Pancreas (tissue), 10 donors: Measurements from ENCODE around the gene PER1. TPM values are rescaled to one million over a fixed set of nuclear protein-coding genes. Genes with fewer than 3 reads are reported as not detected.
A peak's percentile ranks its signal among the peaks of the same experiment; 100 is the strongest.

Experiments used
- ATAC-seq, 4 donors: fragments of 200-7000 bp; cut with Tn5 transposase; one replicate each; pipeline versions ENCODE4 v1.8.0 to v1.9.1; 2020; ENCODE audit warnings: mild to moderate bottlenecking in 4 of 4, moderate library complexity in 4 of 4
- DNase-seq, 6 donors: peaks; one replicate each; pipeline ENCODE4 v3.0.0-alpha.2; 2020
- FAIRE-seq: peaks from 2 replicates; lab custom pipeline; 2012; peaks lifted over from hg19 to GRCh38; lab: Jason Lieb, UNC
- H3K27ac ChIP-seq, 4 donors: fragments of 200-600 bp; sonication (generic); 1 replicate in 3 of 4; 2 replicates in 1 of 4; pipeline versions ENCODE4 v1.5.0 to v1.8.0; 2020
- H3K27me3 ChIP-seq, 4 donors: fragments of 200-600 bp; one replicate each; pipeline ENCODE4 v1.8.0; 2021
- H3K36me3 ChIP-seq, 3 donors: fragments of 200-600 bp; sonication (generic) in 1 of 3; one replicate each; pipeline versions ENCODE4 v1.5.0 to v1.8.0; 2020 to 2021
- H3K4me1 ChIP-seq, 3 donors: fragments of 200-600 bp; one replicate each; pipeline ENCODE4 v1.8.0; 2021
- H3K4me3 ChIP-seq, 4 donors: fragments of 200-600 bp; sonication (generic) in 2 of 4; one replicate each; pipeline versions ENCODE4 v1.5.0 to v1.8.0; 2020 to 2021
- H3K9me3 ChIP-seq, 4 donors: fragments of 200-600 bp; one replicate each; pipeline ENCODE4 v1.8.0; 2021
- CTCF ChIP-seq, 4 donors: fragments of 200-600 bp; sonication (generic) in 3 of 4; IDR thresholded peaks; one replicate each; pipeline versions ENCODE4 v1.5.0 to v1.8.0; 2021; ENCODE audit warnings: antibody characterized with exemption in 4 of 4
- WGBS, 2 donors: extraction: QIAGEN DNeasy Blood & Tissue Kit; methylation state at CpG; one replicate each; pipeline ENCODE4 v1.1.7; 2013; 5-methylcytosine and 5-hydroxymethylcytosine counted together
- intact Hi-C, 3 donors: fragments of 100-400 bp; cut with DNase I; formaldehyde crosslinking; loops; one replicate each; pipeline versions ENCODE4 v1.11.1 to v1.14.2; 2022
- polyA plus RNA-seq, 2 donors: library from polyadenylated mRNA; stranded (reverse); fragments of 200-250 nt; gene quantifications; one replicate each; pipeline ENCODE4 v1.2.3, GENCODE V29; 2013
- total RNA-seq, 6 donors: library from RNA; stranded (reverse); fragmentation: NEBNext Ultra II Directional in 4 of 6; extraction: Animal tissue kit (Norgen Biotek cat#: 25700) in 4 of 6; gene quantifications; one replicate each; pipeline versions ENCODE4 v1.2.1 to v1.2.4, GENCODE V29; 2021 to 2023
- donor health status: healthy with polysubstance abuse.
- donor health status: DM: no; HTN: no; CAD: no; lungs with moderate emphysema.
- donor health status: DM: no; HTN: no; CAD: no.
- donor health status: control.
- donor health status: control.
- donor health status: Bipolar disorder and iron deficiency.
- donor health status: DM: yes; HTN: yes; CAD: no.
- donor health status: DM: no; HTN: no; CAD: no.
- donor health status: DM: no; HTN: no; CAD: no.
- donor health status: DM: yes; HTN: yes; CAD: no.

PER1 gene
- total and polyA plus RNA-seq, 8 donors = 17.5 to 158 (median 95.1) TPM

GRCh38 chr17:8189041-8189710 is 37.0 kb upstream of the PER1 start:
- peak overlapping the region; percentile 83 to 88 (median 84) for H3K4me3 ChIP-seq
- H3K27me3 ChIP-seq = no peaks in the 10 kb centered on the region
- intact Hi-C loops = loop anchor here in 2 of 3 donors (5.0 to 10.0 kb wide), 2 partner anchors 33 to 64 kb away; partner anchors contain the start of gene HES7 (in 1 of the 2)
- 2% methylated on average over 44 to 67 of the region's 67 CpGs for WGBS, 2 donors
- DNase-seq (peak in 5 of 6 donors; percentile 45 to 86 (median 63)), FAIRE-seq (no peak), ATAC-seq (peak; percentile 0)
- TF ChIP-seq CTCF (IDR thresholded peaks at IDR 0.05) = no peak
- H3K36me3 ChIP-seq = no peaks in the 10 kb centered on the region
- H3K9me3 ChIP-seq = no peaks in the 10 kb centered on the region
- H3K4me1 ChIP-seq = peaks cover 0 to 28% (median 18%) of the 10 kb centered on the region in 3 donors
- H3K27ac ChIP-seq = peak overlapping the region; percentile 82 to 98 (median 88)

GRCh38 chr17:8188263-8188839 is 36.1 kb upstream of the PER1 start:
- intact Hi-C loops = loop anchor here in 2 of 3 donors (5.0 to 10.0 kb wide), 2 partner anchors 34 to 64 kb away; partner anchors contain the start of gene HES7 (in 1 of the 2)
- WGBS, 2 donors = 20 to 22% methylated on average over 12 of the region's 12 CpGs
- peak in 5 of 6 donors; percentile 47 to 70 (median 60) for DNase-seq
- peaks cover 0 to 28% (median 18%) of the 10 kb centered on the region in 3 donors for H3K4me1 ChIP-seq
- H3K9me3 ChIP-seq = no peaks in the 10 kb centered on the region
- H3K4me3 ChIP-seq = peak overlapping the region; percentile 83 to 88 (median 84)
- TF ChIP-seq CTCF (IDR thresholded peaks at IDR 0.05) = no peak
- no peak for ATAC-seq
- H3K36me3 ChIP-seq = no peaks in the 10 kb centered on the region
- no peaks in the 10 kb centered on the region for H3K27me3 ChIP-seq
- FAIRE-seq = no peak
- H3K27ac ChIP-seq = peak overlapping the region; percentile 8 to 98 (median 86)

- Histone ChIP-seq H3K9me3 (no peaks in the 10 kb centered on the region), H3K4me1 (peaks cover 0 to 26% (median 18%) of the 10 kb centered on the region in 3 donors), H3K27me3 (no peaks in the 10 kb centered on the region), H3K4me3 (peak overlapping the region in 2 of 4 donors; percentile 83 to 88), H3K36me3 (no peaks in the 10 kb centered on the region), H3K27ac (peak overlapping the region; percentile 58 to 98 (median 81))
- no peak for TF ChIP-seq CTCF (IDR thresholded peaks at IDR 0.05)
- WGBS, 2 donors = 1% methylated on average over 25 of the region's 25 CpGs
- peak; percentile 63 for FAIRE-seq
- intact Hi-C loops = loop anchor here in 2 of 3 donors (2.0 to 10.0 kb wide), 4 partner anchors 35 to 69 kb away; partner anchors contain the start of genes ALOXE3 (in 1 of the 2) and HES7 (in 1 of the 2)
- DNase-seq = peak; percentile 89 to 97 (median 92)
- ATAC-seq = peak; percentile 43 to 63 (median 56)
Measured at GRCh38 chr17:8187517-8188262, 35.5 kb upstream of the PER1 start.

GRCh38 chr17:8186787-8187516 is 34.7 kb upstream of the PER1 start:
- H3K27ac ChIP-seq = peak overlapping the region; percentile 58 to 98 (median 81)
- H3K9me3 ChIP-seq = no peaks in the 10 kb centered on the region
- intact Hi-C loops = loop anchor here in 2 of 3 donors (2.0 to 10.0 kb wide), 4 partner anchors 35 to 68 kb away; partner anchors contain the start of genes ALOXE3 (in 1 of the 2) and HES7 (in 1 of the 2)
- H3K36me3 ChIP-seq = no peaks in the 10 kb centered on the region
- no peaks in the 10 kb centered on the region for H3K27me3 ChIP-seq
- FAIRE-seq (no peak), ATAC-seq (peak; percentile 66 to 80 (median 72)), DNase-seq (peak; percentile 93 to 97 (median 94))
- TF ChIP-seq CTCF (IDR thresholded peaks at IDR 0.05) = peak in 1 of 4 donors; percentile 17
- H3K4me3 ChIP-seq = peak overlapping the region; percentile 32 to 60 (median 54)
- peaks cover 0 to 21% (median 17%) of the 10 kb centered on the region in 3 donors for H3K4me1 ChIP-seq
- WGBS, 2 donors = 0% methylated on average over 32 of the region's 32 CpGs
